Measurements from ENCODE around the gene ZNF444. TPM values are rescaled to one million over a fixed set of nuclear protein-coding genes. Genes with fewer than 3 reads are reported as not detected.

ZNF444 gene
- total and polyA plus RNA-seq, 9 of the 15 experiments (the other 6 are each of a cell fraction or from before 2014, with no cell fraction given) = 0.39 to 40.0 (median 6.9) TPM

GRCh38 chr19:56120371-56121179 lies 20.5 kb upstream of the ZNF444 start (continued):
- TF ChIP-seq TFE3 (CRISPR knock-in tag; IDR thresholded peaks at IDR 0.05) (no peak), POU5F1 (IDR thresholded peaks at IDR 0.05; ENCODE audit: borderline replicate concordance, low read depth, low read length, partially characterized antibody) (no peak), SIN3B (IDR thresholded peaks at IDR 0.05; ENCODE audit: low read depth) (no peak), ERF (CRISPR knock-in tag; IDR thresholded peaks at IDR 0.05) (peak; percentile 48; the same call in 1 of the 2 replicates), NCOA4 (IDR thresholded peaks at IDR 0.05; ENCODE audit: partially characterized antibody) (no peak), TRIM25 (IDR thresholded peaks at IDR 0.05; ENCODE audit: borderline replicate concordance) (no peak), SAFB (IDR thresholded peaks at IDR 0.05; ENCODE audit: borderline replicate concordance, low read depth, low read length) (0 out of 2 replicates have a peak, but pooled peaks have one; percentile 45), ZNF140 (CRISPR knock-in tag; IDR thresholded peaks at IDR 0.05) (no peak), HNRNPL (IDR thresholded peaks at IDR 0.05; ENCODE audit: low read depth, low read length) (peak; percentile 87; the same call in 1 of the 2 replicates), FIP1L1 (IDR thresholded peaks at IDR 0.05; ENCODE audit: low read depth, low read length, poor library complexity, severe bottlenecking) (peak; percentile 88), ZNF134 (CRISPR knock-in tag; conservative IDR thresholded peaks at IDR 0.05) (no peak), ILF3 (IDR thresholded peaks at IDR 0.05; ENCODE audit: borderline replicate concordance) (no peak), ETS1 (conservative IDR thresholded peaks at IDR 0.05; ENCODE audit: control insufficient read depth, low read depth, low read length) (peak; percentile 61; the same call in 1 of the 2 replicates), ZNF224 (CRISPR knock-in tag; IDR thresholded peaks at IDR 0.05) (peak; percentile 55; the same call in 1 of the 2 replicates), SP2 (IDR thresholded peaks at IDR 0.05; ENCODE audit: extremely low read depth, low read depth, low read length, poor library complexity, severe bottlenecking) (no peak), CTCF (IDR thresholded peaks at IDR 0.05 in 2 of 3, conservative IDR thresholded peaks at IDR 0.05 in 1 of 3; ENCODE audit: insufficient read depth in 2 of 3, low read depth in 1 of 3, low read length in 3 of 3) (peak in 1 of 3 experiments; percentile 29; a peak in 3 of 6 replicates), SAFB2 (IDR thresholded peaks at IDR 0.05; ENCODE audit: borderline replicate concordance, low read depth, low read length, severe bottlenecking) (no peak), KDM4B (IDR thresholded peaks at IDR 0.05; ENCODE audit: borderline replicate concordance in 2 of 2, low read depth in 1 of 2) (no peak), ZNF384 (IDR thresholded peaks at IDR 0.05; ENCODE audit: low read depth, low read length) (no peak), POLR3G (IDR thresholded peaks at IDR 0.05; ENCODE audit: extremely low read depth, insufficient read length, insufficient replicate concordance) (no peak)
